HUES64 (cell line): ENCODE results near the gene CCDC87.
"Not testable (repeated sequence)": the region's sequence is repeated elsewhere in the genome, so short reads cannot be mapped to it uniquely, and the experiment has no call there.

Source experiments
- H3K27ac ChIP-seq: 2 replicates; pipeline ENCODE4 v1.7.0; 2013; ENCODE audit warnings: low read depth, low read length, inconsistent platforms
- H3K27me3 ChIP-seq: 2 replicates; pipeline ENCODE4 v1.6.1; 2013; ENCODE audit warnings: mild to moderate bottlenecking, low read length; ENCODE audit not compliant: insufficient read depth
- H3K36me3 ChIP-seq: 2 replicates; pipeline ENCODE4 v1.6.1; 2013; ENCODE audit warnings: mild to moderate bottlenecking, low read length; ENCODE audit not compliant: insufficient read depth
- H3K4me1 ChIP-seq: 2 replicates; pipeline ENCODE4 v1.6.1; 2013; ENCODE audit warnings: mild to moderate bottlenecking, low read length, moderate library complexity; ENCODE audit not compliant: insufficient read depth
- H3K4me3 ChIP-seq: 2 replicates; pipeline ENCODE4 v1.5.1; 2013; ENCODE audit warnings: mild to moderate bottlenecking, low read length, moderate library complexity
- H3K9ac ChIP-seq: 2 replicates; pipeline ENCODE4 v1.6.1; 2013; ENCODE audit warnings: mild to moderate bottlenecking, low read depth, low read length
- H3K9me3 ChIP-seq: 2 replicates; pipeline ENCODE4 v1.6.1; 2013; ENCODE audit warnings: low read depth, low read length; ENCODE audit not compliant: insufficient read depth
- WGBS: fragments of 150-250, 120-280 bp; methylation state at CpG from one replicate; pipeline ENCODE4 v1.1.7; 2013; ENCODE audit warnings: missing lambda C conversion rate; 5-methylcytosine and 5-hydroxymethylcytosine counted together

Gene CCDC87

GRCh38 chr11:66612458-66612857, 19.6 kb upstream of the CCDC87 start:
- H3K4me3 ChIP-seq: no peak overlapping the region
- no peak overlapping the region for H3K9ac ChIP-seq
- H3K27me3 ChIP-seq: no peaks in the 10 kb centered on the region
- H3K4me1 ChIP-seq: no peaks in the 10 kb centered on the region
- 100% methylated on average over 1 of the region's 1 CpG for WGBS
- H3K36me3 ChIP-seq: peaks cover 2% of the 10 kb centered on the region; the same call in 1 of the 2 replicates
- no peaks in the 10 kb centered on the region for H3K9me3 ChIP-seq
- no peak overlapping the region for H3K27ac ChIP-seq

GRCh38 chr11:66609721-66610617, 17.1 kb upstream of the CCDC87 start:
- Histone ChIP-seq H3K9ac (no peak overlapping the region), H3K36me3 (peaks cover 11% of the 10 kb centered on the region), H3K4me3 (no peak overlapping the region), H3K4me1 (no peaks in the 10 kb centered on the region), H3K27me3 (no peaks in the 10 kb centered on the region), H3K9me3 (no peaks in the 10 kb centered on the region), H3K27ac (no peak overlapping the region)
- WGBS: 84% methylated on average over 4 of the region's 4 CpGs

GRCh38 chr11:66607126-66607834, 14.4 kb upstream of the CCDC87 start:
- Histone ChIP-seq H3K4me3 (no peak overlapping the region), H3K27me3 (no peaks in the 10 kb centered on the region), H3K9me3 (no peaks in the 10 kb centered on the region), H3K27ac (no peak overlapping the region), H3K36me3 (peaks cover 29% of the 10 kb centered on the region), H3K9ac (no peak overlapping the region), H3K4me1 (no peaks in the 10 kb centered on the region)
- WGBS: 93% methylated on average over 8 of the region's 8 CpGs

GRCh38 chr11:66606608-66607007, 13.7 kb upstream of the CCDC87 start:
- H3K36me3 ChIP-seq: peaks cover 33% of the 10 kb centered on the region
- H3K9ac ChIP-seq, H3K27ac ChIP-seq, H3K9me3 ChIP-seq, H3K27me3 ChIP-seq, H3K4me1 ChIP-seq, H3K4me3 ChIP-seq: not testable (repeated sequence)
- 94% methylated on average over 2 of the region's 3 CpGs for WGBS

GRCh38 chr11:66604155-66604554, 11.3 kb upstream of the CCDC87 start:
- Histone ChIP-seq H3K36me3 (peaks cover 49% of the 10 kb centered on the region), H3K27me3 (no peaks in the 10 kb centered on the region), H3K27ac (no peak overlapping the region), H3K9me3 (no peaks in the 10 kb centered on the region), H3K4me3 (no peak overlapping the region), H3K9ac (no peak overlapping the region), H3K4me1 (no peaks in the 10 kb centered on the region)
- 92% methylated on average over 5 of the region's 5 CpGs for WGBS

- Histone ChIP-seq H3K9me3 (no peaks in the 10 kb centered on the region), H3K4me3 (no peak overlapping the region), H3K9ac (no peak overlapping the region), H3K27me3 (no peaks in the 10 kb centered on the region), H3K4me1 (no peaks in the 10 kb centered on the region), H3K27ac (no peak overlapping the region), H3K36me3 (peaks cover 51% of the 10 kb centered on the region)
- WGBS: 96% methylated on average over 6 of the region's 6 CpGs
Observed at GRCh38 chr11:66603072-66603471, 10.2 kb upstream of the CCDC87 start.

GRCh38 chr11:66600631-66601233, 7.9 kb upstream of the CCDC87 start:
- Histone ChIP-seq H3K4me3 (no peak overlapping the region), H3K36me3 (peaks cover 46% of the 10 kb centered on the region), H3K4me1 (no peaks in the 10 kb centered on the region), H3K9me3 (no peaks in the 10 kb centered on the region), H3K27ac (no peak overlapping the region), H3K9ac (no peak overlapping the region), H3K27me3 (no peaks in the 10 kb centered on the region)
- WGBS: 100% methylated on average over 4 of the region's 4 CpGs

- no peak overlapping the region for H3K9ac ChIP-seq
- H3K4me3 ChIP-seq: no peak overlapping the region
- 87% methylated on average over 2 of the region's 2 CpGs for WGBS
- H3K4me1 ChIP-seq: no peaks in the 10 kb centered on the region
- no peak overlapping the region for H3K27ac ChIP-seq
- no peaks in the 10 kb centered on the region for H3K9me3 ChIP-seq
- no peaks in the 10 kb centered on the region for H3K27me3 ChIP-seq
- H3K36me3 ChIP-seq: peaks cover 44% of the 10 kb centered on the region
Observed at GRCh38 chr11:66600219-66600618, 7.4 kb upstream of the CCDC87 start.

- Histone ChIP-seq H3K36me3 (peaks cover 33% of the 10 kb centered on the region), H3K9ac (no peak overlapping the region), H3K9me3 (no peaks in the 10 kb centered on the region), H3K27ac (no peak overlapping the region), H3K4me1 (no peaks in the 10 kb centered on the region), H3K27me3 (no peaks in the 10 kb centered on the region), H3K4me3 (no peak overlapping the region)
- WGBS: 99% methylated on average over 6 of the region's 6 CpGs
Observed at GRCh38 chr11:66598993-66599392, 6.1 kb upstream of the CCDC87 start.

- H3K4me1 ChIP-seq: 0 out of 2 replicates have a peak, but pooled peaks cover 5% of the 10 kb centered on the region
- H3K27me3 ChIP-seq: no peaks in the 10 kb centered on the region; the same call in 1 of the 2 replicates
- H3K27ac ChIP-seq: no peak overlapping the region
- 0 out of 2 replicates have a peak, but pooled peaks cover 8% of the 10 kb centered on the region for H3K9me3 ChIP-seq
- WGBS: 91% methylated on average over 5 of the region's 5 CpGs
- peaks cover 14% of the 10 kb centered on the region for H3K36me3 ChIP-seq
- no peak overlapping the region for H3K4me3 ChIP-seq
- H3K9ac ChIP-seq: no peak overlapping the region
Observed at GRCh38 chr11:66595245-66595904, 2.5 kb upstream of the CCDC87 start.
